Measurements from ENCODE around the gene KCND2.
"Not testable (repeated sequence)": the region's sequence is repeated elsewhere in the genome, so short reads cannot be mapped to it uniquely, and the experiment has no call there.

KCND2 gene
- total RNA-seq, result 0 to 0.04 reads per million in 2 experiments

GRCh38 chr7:120272701-120273475 is at the start of gene KCND2:
TSS of gene KCND2 (plus strand) at chr7:120273175.
- no peak for DNase-seq (ENCODE audit: low read depth)

GRCh38 chr7:120226188-120226587 is 46.8 kb upstream of the KCND2 start:
- DNase-seq (ENCODE audit: low read depth), result no peak

- DNase-seq (ENCODE audit: low read depth), result no peak
Observed at GRCh38 chr7:120227255-120227654, 45.7 kb upstream of the KCND2 start.

GRCh38 chr7:120229084-120229483 is 43.9 kb upstream of the KCND2 start:
- DNase-seq (ENCODE audit: low read depth), result no peak

- no peak for DNase-seq (ENCODE audit: low read depth)
Observed at GRCh38 chr7:120233338-120233737, 39.6 kb upstream of the KCND2 start.

GRCh38 chr7:120240350-120240749 is 32.6 kb upstream of the KCND2 start:
- DNase-seq (ENCODE audit: low read depth), result not testable (repeated sequence)

GRCh38 chr7:120241973-120242372 is 31.0 kb upstream of the KCND2 start:
- no peak for DNase-seq (ENCODE audit: low read depth)

GRCh38 chr7:120254845-120255244 is 18.1 kb upstream of the KCND2 start:
- no peak for DNase-seq (ENCODE audit: low read depth)

GRCh38 chr7:120256344-120257070 is 16.5 kb upstream of the KCND2 start:
- no peak for DNase-seq (ENCODE audit: low read depth)

GRCh38 chr7:120259386-120259785 is 13.6 kb upstream of the KCND2 start:
- no peak for DNase-seq (ENCODE audit: low read depth)

- no peak for DNase-seq (ENCODE audit: low read depth)
Observed at GRCh38 chr7:120260111-120260510, 12.9 kb upstream of the KCND2 start.

- no peak for DNase-seq (ENCODE audit: low read depth)
Observed at GRCh38 chr7:120272261-120272660, 714 bp upstream of the KCND2 start.

- no peak for DNase-seq (ENCODE audit: low read depth)
Observed at GRCh38 chr7:120273476-120273975, 551 bp downstream of the KCND2 start.

GRCh38 chr7:120274482-120274881 is 1.5 kb downstream of the KCND2 start:
- no peak for DNase-seq (ENCODE audit: low read depth)

- no peak for DNase-seq (ENCODE audit: low read depth)
Observed at GRCh38 chr7:120274899-120275298, 1.9 kb downstream of the KCND2 start.

GRCh38 chr7:120276720-120277119 is 3.7 kb downstream of the KCND2 start:
- no peak for DNase-seq (ENCODE audit: low read depth)

- DNase-seq (ENCODE audit: low read depth), result no peak
Observed at GRCh38 chr7:120278773-120279172, 5.8 kb downstream of the KCND2 start.

- no peak for DNase-seq (ENCODE audit: low read depth)
Observed at GRCh38 chr7:120280743-120281142, 7.8 kb downstream of the KCND2 start.

- DNase-seq (ENCODE audit: low read depth), result no peak
Observed at GRCh38 chr7:120293027-120293426, 20.1 kb downstream of the KCND2 start.

- no peak for DNase-seq (ENCODE audit: low read depth)
Observed at GRCh38 chr7:120302190-120302589, 29.2 kb downstream of the KCND2 start.

- no peak for DNase-seq (ENCODE audit: low read depth)
Observed at GRCh38 chr7:120303105-120303504, 30.1 kb downstream of the KCND2 start.

- DNase-seq (ENCODE audit: low read depth), result no peak
Observed at GRCh38 chr7:120304674-120305073, 31.7 kb downstream of the KCND2 start.

- no peak for DNase-seq (ENCODE audit: low read depth)
Observed at GRCh38 chr7:120307991-120308545, 35.1 kb downstream of the KCND2 start.

All from T follicular helper cell (primary cell).